Subcutaneous adipose tissue (tissue), 4 donors: ENCODE data around the gene TRIOBP. TPM values are rescaled to one million over a fixed set of nuclear protein-coding genes. Genes with fewer than 3 reads are reported as not detected.

Experiments
- CTCF ChIP-seq: fragments of 450-650 bp; IDR thresholded peaks from one replicate; pipeline ENCODE4 v1.5.1; 2016; ENCODE audit warnings: low read depth, mild to moderate bottlenecking, control low read depth, antibody characterized with exemption, moderate library complexity
- total RNA-seq, 4 donors: library from RNA; depleted of rRNA; stranded (reverse); fragments of >200 nt; gene quantifications; one replicate each; pipeline ENCODE4 v1.1.0, GENCODE V29; 2016

Gene TRIOBP
- total RNA-seq, 4 donors from 2014 or later: 46.6 to 160 (median 77.6) TPM

DNA sequence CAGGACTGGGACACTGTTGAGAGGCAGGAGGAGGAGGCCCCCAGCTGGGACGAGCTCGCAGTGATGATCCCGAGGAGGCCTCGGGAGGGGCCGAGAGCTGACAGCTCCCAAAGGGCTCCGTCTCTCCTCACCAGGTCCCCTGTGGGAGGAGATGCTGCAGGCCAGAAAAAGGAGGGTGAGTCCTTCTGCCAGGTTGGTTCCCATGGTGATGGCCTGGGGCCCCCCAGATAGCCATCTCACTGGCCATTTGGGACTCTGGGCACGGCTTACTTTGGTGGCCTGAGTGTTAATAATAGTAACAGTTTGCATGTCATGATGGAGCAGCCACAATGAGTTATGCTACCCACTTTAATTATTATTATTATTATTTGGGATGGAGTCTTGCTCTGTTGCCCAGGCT, 18.9 kb downstream of the TRIOBP start:
- no peak for TF ChIP-seq CTCF

DNA sequence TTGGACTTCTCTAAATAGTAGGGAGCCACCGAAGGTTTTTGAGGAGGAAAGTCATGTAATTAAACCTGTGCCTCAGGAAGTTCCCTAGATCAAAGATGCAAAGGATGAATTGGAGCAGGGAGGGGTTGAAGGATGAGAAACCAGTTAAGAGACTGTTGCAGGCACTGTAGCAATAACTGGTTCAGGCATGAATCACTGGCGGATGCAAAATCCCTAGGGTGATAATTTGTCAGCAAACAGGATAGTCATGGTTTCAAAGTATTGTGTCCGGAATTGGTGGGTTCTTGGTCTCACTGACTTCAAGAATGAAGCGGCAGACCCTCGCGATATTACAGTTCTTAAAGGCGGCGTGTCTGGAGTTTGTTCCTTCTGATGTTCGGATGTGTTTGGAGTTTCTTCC, 19.9 kb downstream of the TRIOBP start:
- no peak for TF ChIP-seq CTCF

DNA sequence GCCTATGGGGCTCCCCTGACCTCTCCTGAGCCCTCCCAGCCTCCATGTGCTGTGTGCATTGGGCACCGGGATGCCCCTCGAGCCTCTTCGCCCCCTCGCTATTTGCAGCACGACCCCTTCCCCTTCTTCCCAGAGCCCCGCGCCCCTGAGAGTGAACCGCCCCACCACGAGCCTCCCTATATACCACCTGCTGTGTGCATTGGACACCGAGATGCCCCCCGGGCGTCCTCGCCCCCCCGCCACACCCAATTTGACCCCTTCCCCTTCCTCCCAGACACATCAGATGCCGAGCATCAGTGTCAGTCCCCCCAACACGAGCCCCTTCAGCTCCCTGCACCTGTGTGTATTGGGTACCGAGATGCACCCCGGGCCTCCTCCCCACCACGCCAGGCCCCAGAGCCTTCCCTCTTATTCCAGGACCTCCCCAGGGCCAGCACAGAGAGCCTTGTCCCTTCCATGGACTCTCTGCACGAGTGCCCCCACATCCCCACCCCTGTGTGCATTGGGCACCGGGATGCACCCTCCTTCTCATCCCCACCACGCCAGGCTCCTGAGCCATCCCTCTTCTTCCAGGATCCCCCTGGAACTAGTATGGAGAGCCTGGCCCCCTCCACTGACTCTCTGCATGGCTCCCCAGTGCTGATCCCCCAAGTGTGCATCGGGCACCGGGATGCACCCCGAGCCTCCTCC, 28.8 kb downstream of the TRIOBP start:
- TF ChIP-seq CTCF: no peak

- no peak for TF ChIP-seq CTCF
Observed at GRCh38 chr22:37726241-37726887, 29.5 kb downstream of the TRIOBP start.

DNA sequence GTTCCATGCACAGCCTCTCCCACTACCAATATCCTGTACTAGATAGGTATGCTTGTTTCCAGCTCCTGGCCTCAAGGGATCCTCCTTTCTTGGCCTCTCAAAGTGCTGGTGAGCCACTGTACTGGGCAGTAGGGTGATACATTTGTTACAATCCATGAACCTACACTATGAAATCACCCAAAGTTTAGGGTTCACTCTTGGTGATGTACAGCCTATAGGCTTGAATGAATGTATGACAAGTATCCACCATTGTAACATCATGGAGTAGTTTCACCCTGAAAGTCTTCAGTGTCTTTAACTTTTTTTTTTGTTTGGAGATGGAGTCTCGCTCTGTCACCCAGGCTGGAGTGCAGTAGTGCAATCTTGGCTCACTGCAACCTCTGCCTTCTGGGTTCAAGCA, 31.8 kb downstream of the TRIOBP start:
- no peak for TF ChIP-seq CTCF

DNA sequence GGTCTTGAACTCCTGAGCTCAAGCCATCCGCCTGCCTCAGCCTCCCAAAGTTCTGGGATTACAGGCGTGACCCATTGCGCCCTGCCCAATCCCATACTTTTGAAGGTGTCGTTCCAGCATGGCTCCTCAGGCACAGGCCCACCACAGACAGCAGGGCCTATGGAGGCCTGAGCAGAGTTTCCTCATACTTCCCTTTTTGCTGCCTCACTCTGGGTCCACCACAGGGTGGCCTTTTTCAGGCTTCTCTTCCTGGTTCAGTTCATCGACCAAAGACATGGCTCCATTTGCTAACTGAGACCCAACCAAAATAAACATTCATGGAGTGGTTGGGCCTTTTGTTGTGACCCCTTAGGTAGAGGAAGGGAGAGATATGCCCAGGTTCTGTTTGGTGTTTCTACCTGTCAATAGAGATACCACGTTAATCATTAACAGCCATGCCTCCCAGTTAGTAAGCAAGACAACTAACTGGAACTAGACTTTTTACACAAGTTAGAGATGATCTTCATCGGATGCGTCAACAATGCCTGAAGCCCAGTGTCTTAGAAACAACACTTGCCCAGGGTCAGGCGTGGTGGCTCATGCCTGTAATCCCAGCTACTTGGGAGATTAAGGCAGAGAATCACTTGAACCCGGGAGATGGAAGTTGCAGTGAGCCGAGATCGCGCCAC, 35.1 kb downstream of the TRIOBP start:
- TF ChIP-seq CTCF: no peak

- no peak for TF ChIP-seq CTCF
Observed at GRCh38 chr22:37732699-37733607, 36.1 kb downstream of the TRIOBP start.
